Transverse colon (tissue), 4 donors: ENCODE results near the gene DYNC2H1.

Source experiments
- CTCF ChIP-seq, 5 experiments: fragments of 200-600 bp in 3 of 5; fragments of 450-650 bp in 2 of 5; sonication (generic) in 3 of 5; IDR thresholded peaks; 1 replicate in 2 of 5; 2 replicates in 3 of 5; pipeline ENCODE4 v1.5.1; 2016 to 2017; ENCODE audit warnings: antibody characterized with exemption in 5 of 5, inconsistent platforms in 3 of 5, mild to moderate bottlenecking in 2 of 5, moderate library complexity in 1 of 5
- EP300 ChIP-seq: sonication (generic); formaldehyde crosslinking; IDR thresholded peaks from one replicate; pipeline ENCODE4 v1.6.1; 2017; ENCODE audit warnings: antibody characterized with exemption, low read depth
- POLR2A ChIP-seq: fragments of 450-650 bp; IDR thresholded peaks from one replicate; pipeline ENCODE4 v1.6.1; 2016; ENCODE audit warnings: antibody characterized with exemption, mild to moderate bottlenecking, moderate library complexity
- POLR2AphosphoS5 ChIP-seq, 3 donors: sonication (generic); formaldehyde crosslinking; IDR thresholded peaks; one replicate each; pipeline ENCODE4 v1.6.1; 2016; ENCODE audit warnings: antibody characterized with exemption in 3 of 3

GRCh38 chr11:103078710-103079109, 30.5 kb upstream of the DYNC2H1 start:
- TF ChIP-seq CTCF (IDR thresholded peaks at IDR 0.05), result no peak
- TF ChIP-seq EP300, result no peak
- no peak for TF ChIP-seq POLR2AphosphoS5 (IDR thresholded peaks at IDR 0.05)
- no peak for TF ChIP-seq POLR2A
